Activated CD4-positive, alpha-beta T cell treated with anti-CD3 and anti-CD28 coated beads, Interleukin-10, Interleukin-2, amounts not matched to agents 100 ng/mL and 50 ng/mL, durations not matched to agents 16 hours and 8 hours (primary cell): ENCODE measurements around the gene IRF6.
A peak's percentile ranks its signal among the peaks of the same experiment; 100 is the strongest.

Source experiments
- DNase-seq: peaks from one replicate; pipeline ENCODE4 v3.0.0-alpha.2; 2020

The IRF6 gene

GRCh38 chr1:209786146-209786545, 19.8 kb downstream of the IRF6 start:
- no peak for DNase-seq

GRCh38 chr1:209785592-209785991, 20.4 kb downstream of the IRF6 start:
- DNase-seq, result no peak

- DNase-seq, result peak; percentile 99
Measured at GRCh38 chr1:209784265-209785169, 21.4 kb downstream of the IRF6 start, which contains the start of gene C1orf74. Gene C1orf74 (minus strand): TSS chr1:209784559. CDS start chr1:209783634, 925 bp downstream.

GRCh38 chr1:209783386-209783785, 22.6 kb downstream of the IRF6 start:
- DNase-seq, result no peak

GRCh38 chr1:209780268-209780667, 25.7 kb downstream of the IRF6 start:
- no peak for DNase-seq

- no peak for DNase-seq
Measured at GRCh38 chr1:209778102-209778501, 27.8 kb downstream of the IRF6 start.

GRCh38 chr1:209777587-209777986, 28.4 kb downstream of the IRF6 start:
- no peak for DNase-seq

- DNase-seq, result no peak
Measured at GRCh38 chr1:209775678-209776077, 30.3 kb downstream of the IRF6 start.

- DNase-seq, result no peak
Measured at GRCh38 chr1:209774592-209774991, 31.4 kb downstream of the IRF6 start.

- DNase-seq, result no peak
Measured at GRCh38 chr1:209772126-209772525, 33.8 kb downstream of the IRF6 start.

GRCh38 chr1:209770636-209771415, 35.1 kb downstream of the IRF6 start:
- DNase-seq, result no peak

- no peak for DNase-seq
Measured at GRCh38 chr1:209769971-209770370, 36.0 kb downstream of the IRF6 start.

GRCh38 chr1:209769171-209769904, 36.6 kb downstream of the IRF6 start:
- DNase-seq, result peak; percentile 93

GRCh38 chr1:209768354-209768774, 37.6 kb downstream of the IRF6 start:
- peak; percentile 97 for DNase-seq

GRCh38 chr1:209767706-209768105, 38.2 kb downstream of the IRF6 start:
- no peak for DNase-seq

GRCh38 chr1:209767096-209767495, 38.8 kb downstream of the IRF6 start:
- peak; percentile 67 for DNase-seq

GRCh38 chr1:209766051-209766450, 39.9 kb downstream of the IRF6 start:
- DNase-seq, result peak; percentile 63

- no peak for DNase-seq
Measured at GRCh38 chr1:209761011-209761635, 44.8 kb downstream of the IRF6 start.

- no peak for DNase-seq
Measured at GRCh38 chr1:209759829-209760359, 46.0 kb downstream of the IRF6 start.

GRCh38 chr1:209758400-209758799, 47.5 kb downstream of the IRF6 start:
- DNase-seq, result no peak

- DNase-seq, result peak; percentile 74
Measured at GRCh38 chr1:209756615-209757445, 49.1 kb downstream of the IRF6 start.
